Nephron (organoid): ENCODE results near the gene AQP4.
A peak's percentile ranks its signal among the peaks of the same experiment; 100 is the strongest.

ENCODE experiments used
- H3K27ac Mint-ChIP-seq, 3 experiments: 2 replicates each; pipeline ENCODE4 v1.8.0; 2020; ENCODE audit warnings: mixed read lengths in 3 of 3, mild to moderate bottlenecking in 2 of 3, moderate library complexity in 1 of 3
- H3K27me3 Mint-ChIP-seq: 2 replicates; pipeline ENCODE4 v1.8.0; 2021; ENCODE audit warnings: low read depth, mild to moderate bottlenecking, moderate library complexity, mixed read lengths
- H3K36me3 Mint-ChIP-seq: 2 replicates; pipeline ENCODE4 v1.8.0; 2020; ENCODE audit warnings: low read depth, mixed read lengths
- H3K4me1 Mint-ChIP-seq: 2 replicates; pipeline ENCODE4 v1.8.0; 2020; ENCODE audit warnings: mixed read lengths
- H3K4me3 Mint-ChIP-seq, 3 experiments: 2 replicates each; pipeline ENCODE4 v1.8.0; 2020; ENCODE audit warnings: mild to moderate bottlenecking in 3 of 3, mixed read lengths in 3 of 3, moderate library complexity in 2 of 3
- H3K9me3 Mint-ChIP-seq: 2 replicates; pipeline ENCODE4 v1.8.0; 2020; ENCODE audit warnings: mixed read lengths
- CTCF ChIP-seq, 3 experiments: fragments of 200-600 bp; sonication (generic); IDR thresholded peaks; one replicate each; pipeline ENCODE4 v1.5.0; 2021; ENCODE audit warnings: antibody characterized with exemption in 3 of 3; ENCODE audit not compliant: unreplicated experiment in 3 of 3

Gene AQP4

GRCh38 chr18:26862084-26862483 is 3.4 kb downstream of the AQP4 start:
- peaks cover 33% of the 10 kb centered on the region for H3K27me3 Mint-ChIP-seq
- H3K27ac Mint-ChIP-seq, result no peak overlapping the region
- H3K9me3 Mint-ChIP-seq, result peaks cover 2% of the 10 kb centered on the region
- H3K4me1 Mint-ChIP-seq, result peaks cover 26% of the 10 kb centered on the region
- TF ChIP-seq CTCF (IDR thresholded peaks at IDR 0.05; ENCODE audit: unreplicated experiment in 3 of 3), result no peak
- H3K4me3 Mint-ChIP-seq, result peak overlapping the region; percentile 30 to 47 (median 40)
- H3K36me3 Mint-ChIP-seq, result peaks cover 4% of the 10 kb centered on the region

GRCh38 chr18:26854292-26854881 is 11.1 kb downstream of the AQP4 start:
- Mint-ChIP-seq H3K4me3 (no peak overlapping the region), H3K27me3 (no peaks in the 10 kb centered on the region), H3K27ac (no peak overlapping the region), H3K4me1 (peaks cover 5% of the 10 kb centered on the region), H3K9me3 (peaks cover 8% of the 10 kb centered on the region), H3K36me3 (peaks cover 8% of the 10 kb centered on the region)
- no peak for TF ChIP-seq CTCF (IDR thresholded peaks at IDR 0.05; ENCODE audit: unreplicated experiment in 3 of 3)

- H3K9me3 Mint-ChIP-seq, result peaks cover 6% of the 10 kb centered on the region
- H3K27me3 Mint-ChIP-seq, result no peaks in the 10 kb centered on the region
- H3K36me3 Mint-ChIP-seq, result peaks cover 5% of the 10 kb centered on the region
- H3K4me3 Mint-ChIP-seq, result no peak overlapping the region
- TF ChIP-seq CTCF (IDR thresholded peaks at IDR 0.05; ENCODE audit: unreplicated experiment in 3 of 3), result no peak
- peaks cover 5% of the 10 kb centered on the region for H3K4me1 Mint-ChIP-seq
- H3K27ac Mint-ChIP-seq, result no peak overlapping the region
These were observed 12.1 kb downstream of the AQP4 start for GRCh38 chr18:26853401-26853800.

GRCh38 chr18:26843760-26844159 is 21.7 kb downstream of the AQP4 start:
- H3K27me3 Mint-ChIP-seq, result no peaks in the 10 kb centered on the region
- no peak overlapping the region for H3K4me3 Mint-ChIP-seq

GRCh38 chr18:26840965-26841364 is 24.5 kb downstream of the AQP4 start:
- Mint-ChIP-seq H3K4me1 (no peaks in the 10 kb centered on the region), H3K4me3 (no peak overlapping the region), H3K27me3 (no peaks in the 10 kb centered on the region), H3K36me3 (no peaks in the 10 kb centered on the region), H3K9me3 (no peaks in the 10 kb centered on the region), H3K27ac (no peak overlapping the region)
- TF ChIP-seq CTCF (IDR thresholded peaks at IDR 0.05; ENCODE audit: unreplicated experiment in 3 of 3), result no peak

More at GRCh38 chr18:26843760-26844159, 21.7 kb downstream of the AQP4 start:
- H3K4me1 Mint-ChIP-seq, result no peaks in the 10 kb centered on the region
- no peak for TF ChIP-seq CTCF (IDR thresholded peaks at IDR 0.05; ENCODE audit: unreplicated experiment in 3 of 3)
- no peak overlapping the region for H3K27ac Mint-ChIP-seq
- no peaks in the 10 kb centered on the region for H3K9me3 Mint-ChIP-seq
- no peaks in the 10 kb centered on the region for H3K36me3 Mint-ChIP-seq

- no peak for TF ChIP-seq CTCF (IDR thresholded peaks at IDR 0.05; ENCODE audit: unreplicated experiment in 3 of 3)
- Mint-ChIP-seq H3K27me3 (no peaks in the 10 kb centered on the region), H3K36me3 (no peaks in the 10 kb centered on the region), H3K27ac (no peak overlapping the region), H3K4me3 (no peak overlapping the region), H3K4me1 (no peaks in the 10 kb centered on the region), H3K9me3 (no peaks in the 10 kb centered on the region)
These were observed 25.9 kb downstream of the AQP4 start for GRCh38 chr18:26839609-26840008.
